ENCODE data around the gene TNRC6C.

TNRC6C gene

GRCh38 chr17:78132084-78132676 lies 173.7 kb downstream of the TNRC6C start:
- Histone ChIP-seq H3K9ac (ENCODE audit: low read length) (peak overlapping the region; percentile 87), H3K36me3 (ENCODE audit: low read length) (no peaks in the 10 kb centered on the region; the same call in 1 of the 2 replicates), H3K9me2 (replicated peaks; ENCODE audit: insufficient read depth, low read length) (no peaks in the 10 kb centered on the region), H3K9me3 (ENCODE audit: insufficient read depth, low read length) (no peaks in the 10 kb centered on the region), H3K27ac (ENCODE audit: low read depth, low read length) (peak overlapping the region; percentile 95), H3K27me3 (ENCODE audit: low read length) (no peaks in the 10 kb centered on the region), H3F3A (ENCODE audit: insufficient read depth) (peaks cover 45% of the 10 kb centered on the region), H2AFZ (ENCODE audit: low read depth, low read length, severe bottlenecking) (no peak overlapping the region), H3K4me3 (ENCODE audit: insufficient read depth, low read length, poor library complexity, severe bottlenecking) (peak overlapping the region; percentile 78), H3K79me2 (ENCODE audit: insufficient read depth, low read length) (peaks cover 27% of the 10 kb centered on the region), H3K4me2 (ENCODE audit: low read depth, low read length, poor library complexity, severe bottlenecking) (peak overlapping the region; percentile 85), H4K20me1 (ENCODE audit: low read depth, low read length) (no peaks in the 10 kb centered on the region)
- TF ChIP-seq EZH2phosphoT487 (conservative IDR thresholded peaks at IDR 0.05; ENCODE audit: low read length) = no peak
- TF ChIP-seq, protein P1, sequence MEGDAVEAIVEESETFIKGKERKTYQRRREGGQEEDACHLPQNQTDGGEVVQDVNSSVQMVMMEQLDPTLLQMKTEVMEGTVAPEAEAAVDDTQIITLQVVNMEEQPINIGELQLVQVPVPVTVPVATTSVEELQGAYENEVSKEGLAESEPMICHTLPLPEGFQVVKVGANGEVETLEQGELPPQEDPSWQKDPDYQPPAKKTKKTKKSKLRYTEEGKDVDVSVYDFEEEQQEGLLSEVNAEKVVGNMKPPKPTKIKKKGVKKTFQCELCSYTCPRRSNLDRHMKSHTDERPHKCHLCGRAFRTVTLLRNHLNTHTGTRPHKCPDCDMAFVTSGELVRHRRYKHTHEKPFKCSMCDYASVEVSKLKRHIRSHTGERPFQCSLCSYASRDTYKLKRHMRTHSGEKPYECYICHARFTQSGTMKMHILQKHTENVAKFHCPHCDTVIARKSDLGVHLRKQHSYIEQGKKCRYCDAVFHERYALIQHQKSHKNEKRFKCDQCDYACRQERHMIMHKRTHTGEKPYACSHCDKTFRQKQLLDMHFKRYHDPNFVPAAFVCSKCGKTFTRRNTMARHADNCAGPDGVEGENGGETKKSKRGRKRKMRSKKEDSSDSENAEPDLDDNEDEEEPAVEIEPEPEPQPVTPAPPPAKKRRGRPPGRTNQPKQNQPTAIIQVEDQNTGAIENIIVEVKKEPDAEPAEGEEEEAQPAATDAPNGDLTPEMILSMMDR (IDR thresholded peaks at IDR 0.05; ENCODE audit: insufficient read depth, low read length, poor library complexity, severe bottlenecking) = no peak

GRCh38 chr17:78132767-78133178 lies 174.3 kb downstream of the TNRC6C start:
- Histone ChIP-seq H4K20me1 (ENCODE audit: low read depth, low read length) (no peaks in the 10 kb centered on the region), H3K4me2 (ENCODE audit: low read depth, low read length, poor library complexity, severe bottlenecking) (peak overlapping the region; percentile 85), H3K9ac (ENCODE audit: low read length) (peak overlapping the region; percentile 87), H3F3A (ENCODE audit: insufficient read depth) (peaks cover 45% of the 10 kb centered on the region), H2AFZ (ENCODE audit: low read depth, low read length, severe bottlenecking) (no peak overlapping the region), H3K9me3 (ENCODE audit: insufficient read depth, low read length) (no peaks in the 10 kb centered on the region), H3K79me2 (ENCODE audit: insufficient read depth, low read length) (peaks cover 22% of the 10 kb centered on the region), H3K9me2 (replicated peaks; ENCODE audit: insufficient read depth, low read length) (no peaks in the 10 kb centered on the region), H3K27ac (ENCODE audit: low read depth, low read length) (peak overlapping the region; percentile 95), H3K27me3 (ENCODE audit: low read length) (no peaks in the 10 kb centered on the region), H3K36me3 (ENCODE audit: low read length) (no peaks in the 10 kb centered on the region; the same call in 1 of the 2 replicates), H3K4me3 (ENCODE audit: insufficient read depth, low read length, poor library complexity, severe bottlenecking) (peak overlapping the region; percentile 78)
- TF ChIP-seq EZH2phosphoT487 (conservative IDR thresholded peaks at IDR 0.05; ENCODE audit: low read length) = no peak
- TF ChIP-seq, protein P1 (IDR thresholded peaks at IDR 0.05; ENCODE audit: insufficient read depth, low read length, poor library complexity, severe bottlenecking) = no peak

GRCh38 chr17:78133179-78133951 lies 174.9 kb downstream of the TNRC6C start:
- Histone ChIP-seq H3K27me3 (ENCODE audit: low read length) (no peaks in the 10 kb centered on the region), H3K27ac (ENCODE audit: low read depth, low read length) (peak overlapping the region; percentile 95), H3K9me3 (ENCODE audit: insufficient read depth, low read length) (no peaks in the 10 kb centered on the region), H3K9ac (ENCODE audit: low read length) (peak overlapping the region; percentile 87), H3K36me3 (ENCODE audit: low read length) (no peaks in the 10 kb centered on the region; the same call in 1 of the 2 replicates), H3K9me2 (replicated peaks; ENCODE audit: insufficient read depth, low read length) (no peaks in the 10 kb centered on the region), H2AFZ (ENCODE audit: low read depth, low read length, severe bottlenecking) (no peak overlapping the region), H4K20me1 (ENCODE audit: low read depth, low read length) (no peaks in the 10 kb centered on the region), H3K4me3 (ENCODE audit: insufficient read depth, low read length, poor library complexity, severe bottlenecking) (peak overlapping the region; percentile 78), H3K79me2 (ENCODE audit: insufficient read depth, low read length) (peaks cover 19% of the 10 kb centered on the region), H3K4me2 (ENCODE audit: low read depth, low read length, poor library complexity, severe bottlenecking) (peak overlapping the region; percentile 85), H3F3A (ENCODE audit: insufficient read depth) (peaks cover 49% of the 10 kb centered on the region)
- TF ChIP-seq, protein P1 (IDR thresholded peaks at IDR 0.05; ENCODE audit: insufficient read depth, low read length, poor library complexity, severe bottlenecking) = no peak
- TF ChIP-seq EZH2phosphoT487 (conservative IDR thresholded peaks at IDR 0.05; ENCODE audit: low read length) = no peak

All from SU-DHL-6 (cell line).